ENCODE results near the gene SCGB1C1. TPM values are rescaled to one million over a fixed set of nuclear protein-coding genes. Genes with fewer than 3 reads are reported as not detected.

The SCGB1C1 gene
- total RNA-seq, 1 donor, result not detected

- no peak overlapping the region for H3K4me3 ChIP-seq (ENCODE audit: low read depth, low read length)
- no peak for TF ChIP-seq CTCF (IDR thresholded peaks at IDR 0.05; ENCODE audit: insufficient read depth, low read length)
- DNase-seq (ENCODE audit: low read depth), result no peak
Observed at GRCh38 chr11:240315-240714, 47.4 kb downstream of the SCGB1C1 start.

GRCh38 chr11:241634-242033 is 48.8 kb downstream of the SCGB1C1 start:
- TF ChIP-seq CTCF (IDR thresholded peaks at IDR 0.05; ENCODE audit: insufficient read depth, low read length), result no peak
- no peak for DNase-seq (ENCODE audit: low read depth)
- no peak overlapping the region for H3K4me3 ChIP-seq (ENCODE audit: low read depth, low read length)

Small RNA genes lying within 50 kb of the gene (small RNA-seq; reads per million reads assigned to genes)
- not detected for gene RNU6-447P

Other genes starting within 250 kb of the SCGB1C1 start
- gene BET1L, start 14.3 kb downstream of the SCGB1C1 start, total RNA-seq (ENCODE audit: low replicate concordance), result 9.6 and 16.2 TPM in 2 replicates
- gene RIC8A, start 14.6 kb downstream of the SCGB1C1 start, total RNA-seq (ENCODE audit: low replicate concordance), result 135 and 148 TPM in 2 replicates
- gene SIRT3, start 43.3 kb downstream of the SCGB1C1 start, total RNA-seq (ENCODE audit: low replicate concordance), result 4.2 and 8.2 TPM in 2 replicates
- gene PSMD13, start 43.9 kb downstream of the SCGB1C1 start, total RNA-seq (ENCODE audit: low replicate concordance), result 96.9 and 121 TPM in 2 replicates
- not detected in 2 replicates for gene NLRP6, start 85.3 kb downstream of the SCGB1C1 start, total RNA-seq (ENCODE audit: low replicate concordance)
- 5.3 and 6.9 TPM in 2 replicates for gene PGGHG, start 96.0 kb downstream of the SCGB1C1 start, total RNA-seq (ENCODE audit: low replicate concordance)
- not detected in 2 replicates for gene IFITM5, start 106.4 kb downstream of the SCGB1C1 start, total RNA-seq (ENCODE audit: low replicate concordance)
- 50.1 and 88.1 TPM in 2 replicates for gene IFITM2, start 114.7 kb downstream of the SCGB1C1 start, total RNA-seq (ENCODE audit: low replicate concordance)
- 20.9 and 24.2 TPM in 2 replicates for gene IFITM1, start 121.0 kb downstream of the SCGB1C1 start, total RNA-seq (ENCODE audit: low replicate concordance)
- 34.3 and 95.4 TPM in 2 replicates for gene IFITM3, start 127.8 kb downstream of the SCGB1C1 start, total RNA-seq (ENCODE audit: low replicate concordance)
- gene B4GALNT4, start 176.4 kb downstream of the SCGB1C1 start, total RNA-seq (ENCODE audit: low replicate concordance), result 1.5 and 1.9 TPM in 2 replicates
- 1.3 and 5.6 TPM in 2 replicates for gene PKP3, start 201.1 kb downstream of the SCGB1C1 start, total RNA-seq (ENCODE audit: low replicate concordance)
- gene SIGIRR, start 221.9 kb downstream of the SCGB1C1 start, total RNA-seq (ENCODE audit: low replicate concordance), result 30.4 and 38.7 TPM in 2 replicates
- not detected in 2 replicates for gene ANO9, start 248.9 kb downstream of the SCGB1C1 start, total RNA-seq (ENCODE audit: low replicate concordance)